Measurements from ENCODE around the gene DOCK2.
"Not testable (repeated sequence)": the region's sequence is repeated elsewhere in the genome, so short reads cannot be mapped to it uniquely, and the experiment has no call there.

DOCK2 gene

GRCh38 chr5:169827769-169828168, 190.7 kb downstream of the DOCK2 start:
- no peak overlapping the region for H3K4me3 ChIP-seq (ENCODE audit: low read length in 2 of 2)
- no peak overlapping the region for H3K27ac ChIP-seq (ENCODE audit: low read depth in 2 of 2, low read length in 2 of 2)
- no peaks in the 10 kb centered on the region for H3K27me3 ChIP-seq (ENCODE audit: control insufficient read depth in 2 of 2, insufficient read depth in 2 of 2, low read length in 2 of 2)
- H3K4me1 ChIP-seq (ENCODE audit: control insufficient read depth in 2 of 2, insufficient read depth in 2 of 2, low read length in 2 of 2): no peaks in the 10 kb centered on the region
- H3K9ac ChIP-seq (ENCODE audit: low read depth in 1 of 2, low read length in 2 of 2): no peak overlapping the region
- no peaks in the 10 kb centered on the region for H3K9me3 ChIP-seq (ENCODE audit: control insufficient read depth in 2 of 2, low read length in 2 of 2)
- H3K36me3 ChIP-seq (ENCODE audit: control insufficient read depth in 2 of 2, insufficient read depth in 2 of 2, low read length in 2 of 2): no peaks in the 10 kb centered on the region

- Histone ChIP-seq H3K9ac (ENCODE audit: low read depth in 1 of 2, low read length in 2 of 2) (no peak overlapping the region), H3K4me1 (ENCODE audit: control insufficient read depth in 2 of 2, insufficient read depth in 2 of 2, low read length in 2 of 2) (no peaks in the 10 kb centered on the region), H3K27me3 (ENCODE audit: control insufficient read depth in 2 of 2, insufficient read depth in 2 of 2, low read length in 2 of 2) (no peaks in the 10 kb centered on the region), H3K9me3 (ENCODE audit: control insufficient read depth in 2 of 2, low read length in 2 of 2) (no peaks in the 10 kb centered on the region), H3K4me3 (ENCODE audit: low read length in 2 of 2) (no peak overlapping the region), H3K27ac (ENCODE audit: low read depth in 2 of 2, low read length in 2 of 2) (no peak overlapping the region), H3K36me3 (ENCODE audit: control insufficient read depth in 2 of 2, insufficient read depth in 2 of 2, low read length in 2 of 2) (no peaks in the 10 kb centered on the region)
Observed at GRCh38 chr5:169828385-169828784, 191.3 kb downstream of the DOCK2 start.

- Histone ChIP-seq H3K27me3 (ENCODE audit: control insufficient read depth in 2 of 2, insufficient read depth in 2 of 2, low read length in 2 of 2) (no peaks in the 10 kb centered on the region), H3K9me3 (ENCODE audit: control insufficient read depth in 2 of 2, low read length in 2 of 2) (no peaks in the 10 kb centered on the region), H3K36me3 (ENCODE audit: control insufficient read depth in 2 of 2, insufficient read depth in 2 of 2, low read length in 2 of 2) (no peaks in the 10 kb centered on the region), H3K4me1 (ENCODE audit: control insufficient read depth in 2 of 2, insufficient read depth in 2 of 2, low read length in 2 of 2) (no peaks in the 10 kb centered on the region), H3K9ac (ENCODE audit: low read depth in 1 of 2, low read length in 2 of 2) (no peak overlapping the region), H3K4me3 (ENCODE audit: low read length in 2 of 2) (no peak overlapping the region), H3K27ac (ENCODE audit: low read depth in 2 of 2, low read length in 2 of 2) (no peak overlapping the region)
Observed at GRCh38 chr5:169831331-169831730, 194.3 kb downstream of the DOCK2 start.

GRCh38 chr5:169832304-169832703, 195.2 kb downstream of the DOCK2 start:
- Histone ChIP-seq H3K9me3 (ENCODE audit: control insufficient read depth in 2 of 2, low read length in 2 of 2) (no peaks in the 10 kb centered on the region), H3K36me3 (ENCODE audit: control insufficient read depth in 2 of 2, insufficient read depth in 2 of 2, low read length in 2 of 2) (no peaks in the 10 kb centered on the region), H3K27me3 (ENCODE audit: control insufficient read depth in 2 of 2, insufficient read depth in 2 of 2, low read length in 2 of 2) (no peaks in the 10 kb centered on the region), H3K4me3 (ENCODE audit: low read length in 2 of 2) (no peak overlapping the region), H3K4me1 (ENCODE audit: control insufficient read depth in 2 of 2, insufficient read depth in 2 of 2, low read length in 2 of 2) (no peaks in the 10 kb centered on the region), H3K27ac (ENCODE audit: low read depth in 2 of 2, low read length in 2 of 2) (no peak overlapping the region), H3K9ac (ENCODE audit: low read depth in 1 of 2, low read length in 2 of 2) (no peak overlapping the region)

DNA sequence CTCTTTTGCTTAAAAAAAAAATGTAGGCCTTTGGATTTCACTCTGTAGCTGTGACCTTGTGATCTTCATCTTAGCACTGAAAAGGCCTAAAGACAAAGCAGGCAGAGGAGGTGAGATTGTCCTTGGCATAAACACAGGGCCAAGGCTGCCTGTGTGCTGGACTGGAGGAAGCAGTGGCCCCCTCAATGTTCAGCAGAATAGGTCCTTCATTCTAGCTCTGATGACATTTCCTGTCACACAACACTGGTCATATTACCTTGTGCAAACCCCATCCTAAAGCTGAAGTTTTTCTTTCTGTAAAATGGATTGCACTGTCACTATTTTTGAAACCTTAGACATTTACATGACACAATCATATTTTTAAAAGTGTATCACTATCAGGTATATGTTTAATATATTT, 195.8 kb downstream of the DOCK2 start:
- no peaks in the 10 kb centered on the region for H3K27me3 ChIP-seq (ENCODE audit: control insufficient read depth in 2 of 2, insufficient read depth in 2 of 2, low read length in 2 of 2)
- no peaks in the 10 kb centered on the region for H3K9me3 ChIP-seq (ENCODE audit: control insufficient read depth in 2 of 2, low read length in 2 of 2)
- no peak overlapping the region for H3K27ac ChIP-seq (ENCODE audit: low read depth in 2 of 2, low read length in 2 of 2)
- H3K9ac ChIP-seq (ENCODE audit: low read depth in 1 of 2, low read length in 2 of 2): no peak overlapping the region
- no peak overlapping the region for H3K4me3 ChIP-seq (ENCODE audit: low read length in 2 of 2)
- H3K36me3 ChIP-seq (ENCODE audit: control insufficient read depth in 2 of 2, insufficient read depth in 2 of 2, low read length in 2 of 2): no peaks in the 10 kb centered on the region
- no peaks in the 10 kb centered on the region for H3K4me1 ChIP-seq (ENCODE audit: control insufficient read depth in 2 of 2, insufficient read depth in 2 of 2, low read length in 2 of 2)

GRCh38 chr5:169833681-169834292, 196.7 kb downstream of the DOCK2 start:
- H3K36me3 ChIP-seq (ENCODE audit: control insufficient read depth in 2 of 2, insufficient read depth in 2 of 2, low read length in 2 of 2); H3K4me1 ChIP-seq (ENCODE audit: control insufficient read depth in 2 of 2, insufficient read depth in 2 of 2, low read length in 2 of 2); H3K27ac ChIP-seq (ENCODE audit: low read depth in 2 of 2, low read length in 2 of 2); H3K4me3 ChIP-seq (ENCODE audit: low read length in 2 of 2); H3K27me3 ChIP-seq (ENCODE audit: control insufficient read depth in 2 of 2, insufficient read depth in 2 of 2, low read length in 2 of 2); H3K9ac ChIP-seq (ENCODE audit: low read depth in 1 of 2, low read length in 2 of 2); H3K9me3 ChIP-seq (ENCODE audit: control insufficient read depth in 2 of 2, low read length in 2 of 2): not testable (repeated sequence)

- H3K4me1 ChIP-seq (ENCODE audit: control insufficient read depth in 2 of 2, insufficient read depth in 2 of 2, low read length in 2 of 2); H3K36me3 ChIP-seq (ENCODE audit: control insufficient read depth in 2 of 2, insufficient read depth in 2 of 2, low read length in 2 of 2); H3K27ac ChIP-seq (ENCODE audit: low read depth in 2 of 2, low read length in 2 of 2); H3K9ac ChIP-seq (ENCODE audit: low read depth in 1 of 2, low read length in 2 of 2); H3K9me3 ChIP-seq (ENCODE audit: control insufficient read depth in 2 of 2, low read length in 2 of 2); H3K4me3 ChIP-seq (ENCODE audit: low read length in 2 of 2); H3K27me3 ChIP-seq (ENCODE audit: control insufficient read depth in 2 of 2, insufficient read depth in 2 of 2, low read length in 2 of 2): not testable (repeated sequence)
Observed at GRCh38 chr5:169834540-169834939, 197.5 kb downstream of the DOCK2 start.

- H3K27ac ChIP-seq (ENCODE audit: low read depth in 2 of 2, low read length in 2 of 2): no peak overlapping the region
- H3K27me3 ChIP-seq (ENCODE audit: control insufficient read depth in 2 of 2, insufficient read depth in 2 of 2, low read length in 2 of 2): no peaks in the 10 kb centered on the region
- no peak overlapping the region for H3K9ac ChIP-seq (ENCODE audit: low read depth in 1 of 2, low read length in 2 of 2)
- no peaks in the 10 kb centered on the region for H3K4me1 ChIP-seq (ENCODE audit: control insufficient read depth in 2 of 2, insufficient read depth in 2 of 2, low read length in 2 of 2)
- no peak overlapping the region for H3K4me3 ChIP-seq (ENCODE audit: low read length in 2 of 2)
- no peaks in the 10 kb centered on the region for H3K9me3 ChIP-seq (ENCODE audit: control insufficient read depth in 2 of 2, low read length in 2 of 2)
- peaks cover 0 to 1% of the 10 kb centered on the region in 2 donors for H3K36me3 ChIP-seq (ENCODE audit: control insufficient read depth in 2 of 2, insufficient read depth in 2 of 2, low read length in 2 of 2)
Observed at GRCh38 chr5:169836835-169837536, 199.9 kb downstream of the DOCK2 start.

DNA sequence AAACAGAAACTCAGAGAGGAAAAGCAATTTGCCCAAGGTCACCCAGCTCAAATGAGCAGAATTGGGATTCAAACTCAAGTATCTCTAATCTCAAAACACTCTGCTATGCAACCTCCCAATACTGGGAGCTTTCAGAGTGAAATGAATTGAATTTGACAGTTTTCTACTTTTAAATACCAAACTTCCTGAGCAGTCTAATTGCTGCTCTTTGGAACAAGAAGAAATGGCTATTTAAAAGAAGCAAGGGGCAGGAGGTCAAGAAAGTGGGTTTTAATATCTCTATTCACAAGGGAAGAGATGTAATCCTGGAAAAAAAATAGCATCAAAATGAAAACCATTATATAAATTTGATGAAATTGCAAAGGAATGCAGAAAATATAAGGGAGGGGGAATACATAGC, 200.6 kb downstream of the DOCK2 start:
- H3K9ac ChIP-seq (ENCODE audit: low read depth in 1 of 2, low read length in 2 of 2): no peak overlapping the region
- H3K27me3 ChIP-seq (ENCODE audit: control insufficient read depth in 2 of 2, insufficient read depth in 2 of 2, low read length in 2 of 2): no peaks in the 10 kb centered on the region
- no peak overlapping the region for H3K27ac ChIP-seq (ENCODE audit: low read depth in 2 of 2, low read length in 2 of 2)
- peaks cover 0 to 1% of the 10 kb centered on the region in 2 donors for H3K36me3 ChIP-seq (ENCODE audit: control insufficient read depth in 2 of 2, insufficient read depth in 2 of 2, low read length in 2 of 2)
- H3K4me1 ChIP-seq (ENCODE audit: control insufficient read depth in 2 of 2, insufficient read depth in 2 of 2, low read length in 2 of 2): no peaks in the 10 kb centered on the region
- H3K4me3 ChIP-seq (ENCODE audit: low read length in 2 of 2): no peak overlapping the region
- no peaks in the 10 kb centered on the region for H3K9me3 ChIP-seq (ENCODE audit: control insufficient read depth in 2 of 2, low read length in 2 of 2)

GRCh38 chr5:169838688-169839087, 201.6 kb downstream of the DOCK2 start:
- Histone ChIP-seq H3K4me3 (ENCODE audit: low read length in 2 of 2) (no peak overlapping the region), H3K27me3 (ENCODE audit: control insufficient read depth in 2 of 2, insufficient read depth in 2 of 2, low read length in 2 of 2) (no peaks in the 10 kb centered on the region), H3K9me3 (ENCODE audit: control insufficient read depth in 2 of 2, low read length in 2 of 2) (no peaks in the 10 kb centered on the region)

More at GRCh38 chr5:169838688-169839087, 201.6 kb downstream of the DOCK2 start:
- Histone ChIP-seq H3K4me1 (ENCODE audit: control insufficient read depth in 2 of 2, insufficient read depth in 2 of 2, low read length in 2 of 2) (no peaks in the 10 kb centered on the region), H3K9ac (ENCODE audit: low read depth in 1 of 2, low read length in 2 of 2) (no peak overlapping the region), H3K36me3 (ENCODE audit: control insufficient read depth in 2 of 2, insufficient read depth in 2 of 2, low read length in 2 of 2) (peaks cover 0 to 1% of the 10 kb centered on the region in 2 donors), H3K27ac (ENCODE audit: low read depth in 2 of 2, low read length in 2 of 2) (no peak overlapping the region)
